ENCODE results near the gene LAT.

DNA sequence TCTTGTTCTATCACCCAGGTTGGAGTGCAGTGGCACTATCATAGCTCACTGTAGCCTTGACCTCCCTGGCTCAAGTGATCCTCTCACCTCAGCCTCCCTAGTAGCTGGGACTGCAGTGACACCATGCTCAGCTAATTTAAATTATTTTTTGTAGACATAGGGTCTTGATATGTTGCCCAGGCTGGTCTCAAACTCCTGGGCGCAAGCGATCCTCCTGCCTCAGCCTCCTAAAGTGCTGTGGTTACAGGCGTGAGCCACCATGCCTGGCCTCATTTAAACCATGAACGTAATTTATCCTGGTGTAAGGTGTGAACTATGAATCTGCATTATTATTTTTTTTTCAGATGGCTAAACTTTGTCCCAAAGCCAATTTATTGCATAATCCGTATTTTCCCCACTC is 37.3 kb downstream of the LAT start:
- TF ChIP-seq POLR2A (IDR thresholded peaks at IDR 0.05) (no peak), EP300 (IDR thresholded peaks at IDR 0.05) (no peak)
- TF ChIP-seq, protein P1, sequence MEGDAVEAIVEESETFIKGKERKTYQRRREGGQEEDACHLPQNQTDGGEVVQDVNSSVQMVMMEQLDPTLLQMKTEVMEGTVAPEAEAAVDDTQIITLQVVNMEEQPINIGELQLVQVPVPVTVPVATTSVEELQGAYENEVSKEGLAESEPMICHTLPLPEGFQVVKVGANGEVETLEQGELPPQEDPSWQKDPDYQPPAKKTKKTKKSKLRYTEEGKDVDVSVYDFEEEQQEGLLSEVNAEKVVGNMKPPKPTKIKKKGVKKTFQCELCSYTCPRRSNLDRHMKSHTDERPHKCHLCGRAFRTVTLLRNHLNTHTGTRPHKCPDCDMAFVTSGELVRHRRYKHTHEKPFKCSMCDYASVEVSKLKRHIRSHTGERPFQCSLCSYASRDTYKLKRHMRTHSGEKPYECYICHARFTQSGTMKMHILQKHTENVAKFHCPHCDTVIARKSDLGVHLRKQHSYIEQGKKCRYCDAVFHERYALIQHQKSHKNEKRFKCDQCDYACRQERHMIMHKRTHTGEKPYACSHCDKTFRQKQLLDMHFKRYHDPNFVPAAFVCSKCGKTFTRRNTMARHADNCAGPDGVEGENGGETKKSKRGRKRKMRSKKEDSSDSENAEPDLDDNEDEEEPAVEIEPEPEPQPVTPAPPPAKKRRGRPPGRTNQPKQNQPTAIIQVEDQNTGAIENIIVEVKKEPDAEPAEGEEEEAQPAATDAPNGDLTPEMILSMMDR (IDR thresholded peaks at IDR 0.05): no peak
